Raji (cell line): ENCODE measurements around the gene ALOX15.

Experiments used
- POLR2A ChIP-seq: IDR thresholded peaks from 2 replicates; pipeline ENCODE4 v1.6.1; 2011; ENCODE audit warnings: low read depth, low read length, control low read depth; ENCODE audit not compliant: insufficient read depth

The ALOX15 gene

GRCh38 chr17:4658478-4659305, 17.2 kb upstream of the ALOX15 start:
- TF ChIP-seq POLR2A, result no peak

DNA sequence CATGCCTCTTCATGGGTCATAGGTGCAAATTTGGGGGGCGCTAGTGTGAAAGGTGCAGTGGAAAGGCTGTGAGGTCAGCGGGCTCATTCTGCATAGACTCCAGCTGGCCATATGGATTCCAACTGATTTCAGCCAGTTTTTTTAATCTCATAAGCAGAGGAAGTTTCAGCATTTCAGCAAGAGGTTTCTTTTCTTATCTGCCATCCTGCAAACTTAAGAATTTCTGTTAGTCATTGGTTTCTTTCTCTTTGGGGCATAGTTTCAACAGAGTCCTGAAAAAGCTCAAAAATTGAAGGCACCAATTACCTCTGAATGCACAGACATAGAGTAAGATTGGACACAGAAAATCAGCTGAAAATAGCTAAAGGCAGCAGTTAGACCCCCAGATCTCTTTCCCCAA, 16.2 kb upstream of the ALOX15 start:
- no peak for TF ChIP-seq POLR2A

DNA sequence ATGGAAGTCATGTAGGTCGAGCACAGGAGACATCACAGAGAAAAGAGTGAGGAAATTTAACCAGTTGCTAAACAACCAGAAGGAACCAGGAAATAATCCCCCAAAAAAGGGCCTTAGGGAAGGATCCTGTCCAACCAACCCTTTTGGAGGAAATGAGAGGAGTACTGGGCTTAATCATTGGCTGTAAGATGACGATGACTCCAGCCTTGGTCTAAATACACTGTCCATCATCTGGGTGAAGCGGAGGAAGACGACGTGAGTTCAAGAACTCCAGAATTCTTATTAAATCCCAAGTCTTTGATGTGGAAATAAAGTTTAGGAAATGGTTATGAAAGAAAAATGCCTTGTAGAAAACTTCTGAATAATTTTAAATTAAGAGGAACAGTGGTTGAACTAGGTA, 11.5 kb upstream of the ALOX15 start:
- no peak for TF ChIP-seq POLR2A

- TF ChIP-seq POLR2A, result no peak
Measured at GRCh38 chr17:4648741-4649140, 7.3 kb upstream of the ALOX15 start.

DNA sequence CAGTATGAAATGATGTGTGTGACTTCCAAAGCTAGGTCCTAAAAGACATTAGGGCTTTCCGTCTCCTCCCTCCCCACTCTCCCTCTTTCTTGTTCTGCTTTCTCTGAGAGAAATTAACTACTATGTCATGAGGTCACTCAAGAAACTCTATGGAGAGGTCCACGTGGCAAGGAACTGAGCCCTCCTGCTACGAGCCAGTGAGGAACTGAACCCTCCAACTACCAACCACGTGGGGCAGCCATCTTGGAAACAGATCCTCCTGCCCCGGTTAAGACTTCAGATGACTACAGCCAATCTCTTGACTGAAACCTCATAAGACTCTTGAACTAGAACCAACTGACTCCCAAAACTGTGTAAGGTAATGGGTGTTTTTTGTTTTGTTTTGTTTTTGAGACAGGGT, 4.2 kb upstream of the ALOX15 start:
- TF ChIP-seq POLR2A, result no peak

DNA sequence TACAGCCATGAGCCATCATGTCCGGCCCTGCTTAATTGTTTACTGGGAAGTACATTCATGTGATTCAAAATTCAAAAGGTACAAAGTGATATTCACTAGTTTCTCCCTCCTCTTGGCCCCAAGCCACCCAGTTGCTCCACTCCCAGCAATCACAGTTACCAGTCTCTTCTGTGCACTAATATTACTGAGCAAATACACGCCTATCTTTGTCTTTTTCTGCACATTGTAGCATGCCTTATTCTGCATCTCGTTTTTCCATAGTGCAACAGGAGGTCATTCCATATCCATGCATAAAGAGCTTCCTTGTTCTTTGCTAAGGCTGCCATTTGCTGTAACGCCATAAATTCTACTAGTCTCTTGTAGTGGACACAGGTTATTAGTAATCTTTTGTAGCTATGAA, 2.2 kb upstream of the ALOX15 start:
- TF ChIP-seq POLR2A, result no peak

DNA sequence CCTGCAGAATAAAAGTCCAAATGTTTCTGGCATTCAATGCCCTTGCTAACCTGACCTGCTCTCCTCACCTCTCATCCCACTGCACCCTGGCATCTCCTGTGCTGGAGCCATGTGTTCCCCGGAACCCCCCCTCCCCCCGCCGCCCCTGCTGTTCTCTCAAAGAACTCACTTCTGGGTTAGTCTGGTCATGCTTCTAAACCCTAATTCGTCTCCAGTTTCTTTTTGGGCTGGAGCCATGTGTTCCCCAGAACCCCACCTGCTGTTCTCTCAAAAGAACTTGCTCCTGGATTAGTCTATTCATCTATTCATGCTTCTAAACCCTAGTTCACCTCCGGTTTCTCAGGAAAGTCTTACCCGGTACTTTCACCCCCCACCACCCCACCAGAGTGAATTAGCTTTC, 808 bp upstream of the ALOX15 start:
- TF ChIP-seq POLR2A, result no peak

DNA sequence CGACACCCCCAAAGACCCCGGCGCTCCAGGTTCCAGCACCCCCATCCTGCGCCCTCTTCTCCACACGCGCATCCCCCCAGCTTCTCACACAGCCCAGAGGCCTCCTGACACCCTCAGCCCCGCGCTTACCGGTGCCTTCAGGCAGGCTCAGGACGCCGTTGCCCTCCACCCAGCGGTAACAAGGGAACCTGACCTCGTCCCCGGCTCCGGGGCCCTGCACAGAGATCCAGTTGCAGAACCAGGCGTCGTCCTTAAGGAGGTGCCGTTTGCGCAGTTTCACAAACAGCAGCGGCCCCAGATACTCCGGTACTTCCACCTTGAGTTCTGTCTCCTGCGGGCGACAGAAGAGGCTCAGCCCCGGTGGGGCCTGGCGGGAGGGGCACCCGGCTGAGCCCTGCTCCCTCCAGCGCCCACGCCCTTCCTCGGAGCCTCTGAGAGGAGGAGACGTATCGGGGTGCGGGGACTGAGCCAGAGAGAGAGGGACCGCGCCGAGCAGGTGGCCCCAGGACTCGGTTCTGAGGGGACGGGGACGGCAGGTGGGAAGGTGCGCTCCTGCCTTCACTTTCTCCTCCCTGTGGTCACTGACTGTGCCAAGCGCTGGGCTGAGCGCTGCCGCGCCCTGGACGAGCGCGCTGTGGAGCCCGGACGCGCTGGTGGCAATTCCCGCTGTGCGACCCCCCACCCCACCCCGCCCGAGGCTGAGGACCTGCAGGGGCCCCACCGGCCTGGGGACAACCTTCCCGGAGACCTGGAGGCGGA, 2.0 kb downstream of the ALOX15 start:
- 0 out of 2 replicates have a peak, but pooled peaks have one; percentile 16 for TF ChIP-seq POLR2A

DNA sequence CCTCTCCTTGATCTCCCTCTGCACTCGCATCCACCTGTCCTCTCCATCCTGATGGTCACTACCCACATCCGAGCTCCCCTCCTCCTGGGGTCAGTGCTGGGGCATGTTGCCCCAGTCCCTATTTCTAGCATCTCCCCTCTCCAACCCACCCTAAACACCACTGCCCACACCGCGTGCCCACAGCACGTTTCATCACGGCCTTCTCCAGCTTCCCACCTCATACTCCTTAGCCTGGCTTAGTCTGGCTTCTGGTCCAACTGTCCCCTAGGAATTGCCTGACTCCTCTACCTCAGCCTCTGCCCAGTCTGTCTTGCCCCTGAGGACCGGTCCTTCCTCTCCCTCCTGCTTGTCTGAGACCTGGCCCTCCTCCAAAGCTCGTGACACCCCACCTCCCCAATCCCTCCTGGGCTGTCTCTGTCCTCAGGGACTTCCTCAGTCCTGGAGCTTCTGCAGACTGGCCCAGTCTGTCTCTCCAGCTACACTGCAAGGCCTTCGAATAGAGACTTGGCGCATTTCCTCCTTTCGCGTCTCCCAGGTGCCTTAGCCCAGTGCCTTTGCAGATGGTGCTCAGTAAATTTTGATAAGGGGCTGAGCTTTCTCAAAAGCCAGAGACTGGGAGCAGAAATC, 4.9 kb downstream of the ALOX15 start:
- TF ChIP-seq POLR2A, result no peak

DNA sequence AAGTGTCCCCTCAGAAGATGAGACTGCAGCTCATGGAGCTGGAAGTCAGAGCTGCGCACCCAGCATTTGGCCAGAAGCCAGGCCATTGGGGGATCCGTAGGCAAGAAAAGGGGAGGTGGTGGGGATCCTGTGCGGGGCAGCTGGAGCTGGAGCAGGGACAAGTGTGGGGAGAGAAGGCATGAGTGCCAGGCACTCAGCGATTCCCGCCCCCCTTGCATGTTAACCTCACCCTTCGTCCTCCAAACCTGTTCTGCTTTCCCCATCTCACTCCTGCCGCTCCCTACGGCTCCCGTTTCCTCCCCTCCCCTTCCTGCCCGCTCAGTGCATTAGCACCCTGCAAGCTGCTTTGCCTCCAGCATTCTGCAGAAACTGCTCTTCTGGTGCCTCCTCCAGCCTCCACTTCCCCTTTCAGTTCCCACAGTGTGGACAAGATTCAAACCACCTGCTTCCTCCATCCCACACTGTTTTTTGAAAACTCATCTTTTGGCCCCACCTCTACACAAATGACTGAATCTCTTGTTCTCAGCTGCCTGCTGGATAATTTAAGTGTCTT, 5.6 kb downstream of the ALOX15 start:
- no peak for TF ChIP-seq POLR2A

- TF ChIP-seq POLR2A, result no peak
Measured at GRCh38 chr17:4634976-4635375, 6.5 kb downstream of the ALOX15 start.

GRCh38 chr17:4633643-4634042, 7.8 kb downstream of the ALOX15 start:
- no peak for TF ChIP-seq POLR2A

GRCh38 chr17:4632581-4632920, 8.9 kb downstream of the ALOX15 start:
- TF ChIP-seq POLR2A, result no peak

GRCh38 chr17:4631836-4632580, 9.5 kb downstream of the ALOX15 start:
- TF ChIP-seq POLR2A, result no peak

DNA sequence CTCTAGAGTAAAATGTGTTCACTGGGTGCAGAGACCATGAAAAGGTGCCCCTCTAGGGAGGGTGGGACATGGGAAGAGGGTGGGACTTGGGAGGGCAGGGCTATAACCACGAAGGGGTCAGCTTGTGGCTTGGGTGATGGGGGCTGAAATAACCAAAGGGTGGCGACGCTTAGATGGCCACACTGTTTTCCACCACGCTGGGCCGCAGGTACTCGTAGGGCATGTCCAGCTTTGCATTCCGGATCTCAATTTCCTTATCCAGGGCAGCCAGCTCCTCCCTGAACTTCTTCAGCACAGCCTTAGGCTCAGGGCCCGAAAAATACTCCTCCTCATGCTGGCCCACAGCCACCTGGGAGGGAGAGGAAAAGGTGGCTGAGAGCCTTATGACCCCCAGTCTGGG, 10.0 kb downstream of the ALOX15 start:
- TF ChIP-seq POLR2A, result no peak
